ENCODE results near the gene TEDDM1.

Gene TEDDM1

GRCh38 chr1:182391362-182392049, 9.0 kb downstream of the TEDDM1 start, which contains the start of gene GLUL:
Gene GLUL (minus strand): TSS chr1:182391790. CDS start chr1:182388737, 3,053 bp downstream.
- Histone ChIP-seq H3K9ac (ENCODE audit: low read length in 5 of 5) (peak within 1 kb of the TSS; percentile 87 to 94 (median 92)), H3K4me1 (ENCODE audit: control insufficient read depth in 5 of 5, insufficient read depth in 5 of 5, low read length in 5 of 5) (peaks cover 7 to 84% (median 61%) of the 10 kb centered on the region in 5 donors), H3K9me3 (ENCODE audit: control insufficient read depth in 5 of 5, low read length in 5 of 5) (no peaks in the 10 kb centered on the region), H3K36me3 (ENCODE audit: control insufficient read depth in 5 of 5, insufficient read depth in 5 of 5, low read length in 5 of 5) (peaks cover 15 to 24% (median 22%) of the 10 kb centered on the region in 5 donors), H3K27me3 (ENCODE audit: control insufficient read depth in 5 of 5, insufficient read depth in 4 of 5, low read length in 5 of 5) (no peaks in the 10 kb centered on the region), H3K4me3 (ENCODE audit: low read depth in 1 of 5, low read length in 5 of 5) (peak within 1 kb of the TSS; percentile 66 to 96 (median 91)), H3K27ac (ENCODE audit: low read depth, low read length) (peak within 1 kb of the TSS; percentile 94)

- Histone ChIP-seq H3K9ac (ENCODE audit: low read length in 5 of 5) (peak overlapping the region in 4 of 5 donors; percentile 90 to 94 (median 93)), H3K27me3 (ENCODE audit: control insufficient read depth in 5 of 5, insufficient read depth in 4 of 5, low read length in 5 of 5) (no peaks in the 10 kb centered on the region), H3K36me3 (ENCODE audit: control insufficient read depth in 5 of 5, insufficient read depth in 5 of 5, low read length in 5 of 5) (peaks cover 19 to 30% (median 27%) of the 10 kb centered on the region in 5 donors), H3K9me3 (ENCODE audit: control insufficient read depth in 5 of 5, low read length in 5 of 5) (no peaks in the 10 kb centered on the region), H3K27ac (ENCODE audit: low read depth, low read length) (peak overlapping the region; percentile 94), H3K4me1 (ENCODE audit: control insufficient read depth in 5 of 5, insufficient read depth in 5 of 5, low read length in 5 of 5) (peaks cover 7 to 84% (median 60%) of the 10 kb centered on the region in 5 donors), H3K4me3 (ENCODE audit: low read depth in 1 of 5, low read length in 5 of 5) (peak overlapping the region in 4 of 5 donors; percentile 66 to 96 (median 90))
These were observed 9.5 kb downstream of the TEDDM1 start for GRCh38 chr1:182391028-182391361.

- H3K27ac ChIP-seq (ENCODE audit: low read depth, low read length) = peak overlapping the region; percentile 94
- H3K9ac ChIP-seq (ENCODE audit: low read length in 5 of 5) = peak overlapping the region; percentile 87 to 94 (median 92)
- H3K27me3 ChIP-seq (ENCODE audit: control insufficient read depth in 5 of 5, insufficient read depth in 4 of 5, low read length in 5 of 5) = no peaks in the 10 kb centered on the region
- peaks cover 26 to 43% (median 40%) of the 10 kb centered on the region in 5 donors for H3K36me3 ChIP-seq (ENCODE audit: control insufficient read depth in 5 of 5, insufficient read depth in 5 of 5, low read length in 5 of 5)
- no peaks in the 10 kb centered on the region for H3K9me3 ChIP-seq (ENCODE audit: control insufficient read depth in 5 of 5, low read length in 5 of 5)
- H3K4me3 ChIP-seq (ENCODE audit: low read depth in 1 of 5, low read length in 5 of 5) = peak overlapping the region; percentile 66 to 96 (median 91)
- H3K4me1 ChIP-seq (ENCODE audit: control insufficient read depth in 5 of 5, insufficient read depth in 5 of 5, low read length in 5 of 5) = peaks cover 7 to 77% (median 60%) of the 10 kb centered on the region in 5 donors
These were observed 10.8 kb downstream of the TEDDM1 start for GRCh38 chr1:182389619-182390047.

GRCh38 chr1:182388392-182389134, 11.9 kb downstream of the TEDDM1 start:
- Histone ChIP-seq H3K27ac (ENCODE audit: low read depth, low read length) (peak overlapping the region; percentile 94), H3K4me3 (ENCODE audit: low read depth in 1 of 5, low read length in 5 of 5) (peak overlapping the region; percentile 66 to 96 (median 91)), H3K27me3 (ENCODE audit: control insufficient read depth in 5 of 5, insufficient read depth in 4 of 5, low read length in 5 of 5) (no peaks in the 10 kb centered on the region), H3K9ac (ENCODE audit: low read length in 5 of 5) (peak overlapping the region; percentile 87 to 94 (median 92)), H3K36me3 (ENCODE audit: control insufficient read depth in 5 of 5, insufficient read depth in 5 of 5, low read length in 5 of 5) (peaks cover 32 to 54% (median 50%) of the 10 kb centered on the region in 5 donors), H3K4me1 (ENCODE audit: control insufficient read depth in 5 of 5, insufficient read depth in 5 of 5, low read length in 5 of 5) (peaks cover 7 to 66% (median 50%) of the 10 kb centered on the region in 5 donors), H3K9me3 (ENCODE audit: control insufficient read depth in 5 of 5, low read length in 5 of 5) (no peaks in the 10 kb centered on the region)

GRCh38 chr1:182387566-182387965, 12.9 kb downstream of the TEDDM1 start:
- no peak overlapping the region for H3K4me3 ChIP-seq (ENCODE audit: low read depth in 1 of 5, low read length in 5 of 5)
- H3K27ac ChIP-seq (ENCODE audit: low read depth, low read length) = no peak overlapping the region
- H3K27me3 ChIP-seq (ENCODE audit: control insufficient read depth in 5 of 5, insufficient read depth in 4 of 5, low read length in 5 of 5) = no peaks in the 10 kb centered on the region
- peaks cover 2 to 57% (median 42%) of the 10 kb centered on the region in 5 donors for H3K4me1 ChIP-seq (ENCODE audit: control insufficient read depth in 5 of 5, insufficient read depth in 5 of 5, low read length in 5 of 5)
- peaks cover 42 to 64% (median 60%) of the 10 kb centered on the region in 5 donors for H3K36me3 ChIP-seq (ENCODE audit: control insufficient read depth in 5 of 5, insufficient read depth in 5 of 5, low read length in 5 of 5)
- no peaks in the 10 kb centered on the region for H3K9me3 ChIP-seq (ENCODE audit: control insufficient read depth in 5 of 5, low read length in 5 of 5)
- no peak overlapping the region for H3K9ac ChIP-seq (ENCODE audit: low read length in 5 of 5)

- Histone ChIP-seq H3K9ac (ENCODE audit: low read length in 5 of 5) (peak overlapping the region in 1 of 5 donors; percentile 0), H3K4me3 (ENCODE audit: low read depth in 1 of 5, low read length in 5 of 5) (no peak overlapping the region), H3K36me3 (ENCODE audit: control insufficient read depth in 5 of 5, insufficient read depth in 5 of 5, low read length in 5 of 5) (peaks cover 45 to 70% (median 65%) of the 10 kb centered on the region in 5 donors), H3K27ac (ENCODE audit: low read depth, low read length) (no peak overlapping the region), H3K27me3 (ENCODE audit: control insufficient read depth in 5 of 5, insufficient read depth in 4 of 5, low read length in 5 of 5) (no peaks in the 10 kb centered on the region), H3K9me3 (ENCODE audit: control insufficient read depth in 5 of 5, low read length in 5 of 5) (no peaks in the 10 kb centered on the region), H3K4me1 (ENCODE audit: control insufficient read depth in 5 of 5, insufficient read depth in 5 of 5, low read length in 5 of 5) (peaks cover 2 to 51% (median 37%) of the 10 kb centered on the region in 5 donors)
These were observed 13.5 kb downstream of the TEDDM1 start for GRCh38 chr1:182386980-182387379.

GRCh38 chr1:182385885-182386853, 14.3 kb downstream of the TEDDM1 start:
- Histone ChIP-seq H3K4me1 (ENCODE audit: control insufficient read depth in 5 of 5, insufficient read depth in 5 of 5, low read length in 5 of 5) (peaks cover 2 to 51% (median 37%) of the 10 kb centered on the region in 5 donors), H3K36me3 (ENCODE audit: control insufficient read depth in 5 of 5, insufficient read depth in 5 of 5, low read length in 5 of 5) (peaks cover 45 to 73% (median 68%) of the 10 kb centered on the region in 5 donors), H3K27me3 (ENCODE audit: control insufficient read depth in 5 of 5, insufficient read depth in 4 of 5, low read length in 5 of 5) (no peaks in the 10 kb centered on the region), H3K4me3 (ENCODE audit: low read depth in 1 of 5, low read length in 5 of 5) (peak overlapping the region in 1 of 5 donors; percentile 5), H3K27ac (ENCODE audit: low read depth, low read length) (peak overlapping the region; percentile 7), H3K9ac (ENCODE audit: low read length in 5 of 5) (peak overlapping the region in 1 of 5 donors; percentile 0), H3K9me3 (ENCODE audit: control insufficient read depth in 5 of 5, low read length in 5 of 5) (no peaks in the 10 kb centered on the region)

GRCh38 chr1:182384387-182384960, 16.0 kb downstream of the TEDDM1 start:
- peak overlapping the region; percentile 43 for H3K27ac ChIP-seq (ENCODE audit: low read depth, low read length)
- H3K4me1 ChIP-seq (ENCODE audit: control insufficient read depth in 5 of 5, insufficient read depth in 5 of 5, low read length in 5 of 5) = peaks cover 2 to 38% (median 31%) of the 10 kb centered on the region in 5 donors
- no peak overlapping the region for H3K9ac ChIP-seq (ENCODE audit: low read length in 5 of 5)
- H3K36me3 ChIP-seq (ENCODE audit: control insufficient read depth in 5 of 5, insufficient read depth in 5 of 5, low read length in 5 of 5) = peaks cover 45 to 73% (median 68%) of the 10 kb centered on the region in 5 donors
- no peak overlapping the region for H3K4me3 ChIP-seq (ENCODE audit: low read depth in 1 of 5, low read length in 5 of 5)
- H3K27me3 ChIP-seq (ENCODE audit: control insufficient read depth in 5 of 5, insufficient read depth in 4 of 5, low read length in 5 of 5) = no peaks in the 10 kb centered on the region
- no peaks in the 10 kb centered on the region for H3K9me3 ChIP-seq (ENCODE audit: control insufficient read depth in 5 of 5, low read length in 5 of 5)

GRCh38 chr1:182383934-182384333, 16.5 kb downstream of the TEDDM1 start:
- Histone ChIP-seq H3K9ac (ENCODE audit: low read length in 5 of 5) (no peak overlapping the region), H3K36me3 (ENCODE audit: control insufficient read depth in 5 of 5, insufficient read depth in 5 of 5, low read length in 5 of 5) (peaks cover 45 to 73% (median 68%) of the 10 kb centered on the region in 5 donors), H3K27me3 (ENCODE audit: control insufficient read depth in 5 of 5, insufficient read depth in 4 of 5, low read length in 5 of 5) (no peaks in the 10 kb centered on the region), H3K4me3 (ENCODE audit: low read depth in 1 of 5, low read length in 5 of 5) (no peak overlapping the region), H3K9me3 (ENCODE audit: control insufficient read depth in 5 of 5, low read length in 5 of 5) (no peaks in the 10 kb centered on the region), H3K4me1 (ENCODE audit: control insufficient read depth in 5 of 5, insufficient read depth in 5 of 5, low read length in 5 of 5) (peaks cover 1 to 32% (median 27%) of the 10 kb centered on the region in 5 donors), H3K27ac (ENCODE audit: low read depth, low read length) (peak overlapping the region; percentile 43)
